IPS DF 4.7 (cell line): ENCODE results near the gene CSF2RB.

Source experiments
- DNase-seq: peaks from one replicate; pipeline ENCODE4 v3.0.0-alpha.2; 2013; ENCODE audit warnings: low spot score; ENCODE audit errors: extremely low read depth

The CSF2RB gene

DNA sequence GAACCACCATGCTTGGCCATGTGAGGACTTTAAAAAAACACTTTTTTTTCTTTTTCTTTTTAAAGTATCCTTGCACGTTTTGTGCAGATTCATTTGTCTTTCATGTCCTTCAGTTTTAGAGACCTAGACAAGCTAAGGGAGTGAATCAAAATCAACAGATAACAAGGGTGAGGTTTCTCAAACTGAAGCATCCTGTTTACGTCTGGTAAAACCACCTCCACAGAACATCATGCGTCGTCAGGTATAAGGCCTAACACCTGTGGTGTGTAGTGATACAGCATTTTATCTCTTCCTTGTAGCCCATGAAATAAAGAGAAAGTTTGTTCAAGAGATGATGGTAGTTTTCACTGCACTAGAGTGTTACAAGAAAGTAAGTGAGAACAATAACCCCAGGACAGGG is 26.3 kb upstream of the CSF2RB start:
- DNase-seq: no peak

DNA sequence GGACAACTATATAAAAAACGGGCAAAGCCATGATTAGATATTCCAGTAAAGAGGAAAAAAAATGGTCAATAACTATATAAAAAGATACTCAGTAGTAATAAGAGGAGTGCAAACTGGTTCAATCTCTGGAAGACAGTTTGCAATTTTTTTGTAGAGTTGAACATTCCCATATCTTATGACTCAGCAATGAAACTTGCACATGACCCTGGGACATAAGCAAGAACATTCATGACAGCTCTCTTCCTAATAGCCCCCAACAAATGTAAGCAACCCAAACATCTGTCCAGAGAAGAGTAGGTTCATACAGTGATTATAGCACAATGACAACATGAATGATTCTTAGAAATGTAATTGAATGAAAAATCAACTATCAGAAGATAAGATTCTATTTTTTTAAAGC is 21.8 kb upstream of the CSF2RB start:
- DNase-seq: no peak

- no peak for DNase-seq
These were observed 21.1 kb upstream of the CSF2RB start for GRCh38 chr22:36892292-36892691.

DNA sequence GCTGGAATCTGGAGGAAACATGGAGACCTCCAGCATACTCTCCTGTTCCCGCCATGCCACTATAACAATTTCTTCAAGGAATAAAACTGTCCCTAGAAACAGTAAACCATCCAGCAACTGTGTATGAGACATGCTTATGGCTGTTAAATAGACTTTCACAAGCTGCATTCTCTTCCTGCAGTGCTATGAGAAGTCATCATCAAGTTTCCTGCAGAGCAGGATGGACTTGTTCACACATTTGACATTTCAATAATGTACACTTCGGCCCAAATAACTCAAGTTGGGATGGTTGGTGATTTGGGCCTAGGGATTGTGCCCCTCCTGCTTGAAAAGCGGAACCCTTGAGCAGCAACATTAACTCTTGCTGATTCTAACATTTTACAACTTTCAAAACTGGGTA is 20.2 kb upstream of the CSF2RB start:
- no peak for DNase-seq

GRCh38 chr22:36894266-36894665 is 19.2 kb upstream of the CSF2RB start:
- no peak for DNase-seq

DNA sequence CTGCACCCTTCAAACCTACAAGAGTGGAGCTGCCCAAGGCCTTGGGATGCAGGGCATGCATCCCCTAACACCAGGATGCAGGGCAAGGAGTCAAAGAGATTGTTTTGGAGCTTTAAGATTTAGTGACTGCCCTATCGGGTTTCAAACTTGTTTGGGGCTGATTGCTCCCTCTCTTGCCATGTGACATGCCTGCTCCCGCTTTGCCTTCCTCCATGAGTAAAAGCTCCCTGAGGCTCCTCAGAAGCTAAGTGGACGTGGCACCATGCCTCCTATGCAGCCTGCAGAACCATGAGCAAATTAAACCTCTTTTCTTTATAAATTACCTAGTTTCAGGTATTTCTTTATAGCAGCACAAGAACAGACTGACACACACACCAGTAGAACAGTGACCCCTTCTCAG is 15.8 kb upstream of the CSF2RB start:
- DNase-seq: no peak

GRCh38 chr22:36898690-36899089 is 14.7 kb upstream of the CSF2RB start:
- no peak for DNase-seq

DNA sequence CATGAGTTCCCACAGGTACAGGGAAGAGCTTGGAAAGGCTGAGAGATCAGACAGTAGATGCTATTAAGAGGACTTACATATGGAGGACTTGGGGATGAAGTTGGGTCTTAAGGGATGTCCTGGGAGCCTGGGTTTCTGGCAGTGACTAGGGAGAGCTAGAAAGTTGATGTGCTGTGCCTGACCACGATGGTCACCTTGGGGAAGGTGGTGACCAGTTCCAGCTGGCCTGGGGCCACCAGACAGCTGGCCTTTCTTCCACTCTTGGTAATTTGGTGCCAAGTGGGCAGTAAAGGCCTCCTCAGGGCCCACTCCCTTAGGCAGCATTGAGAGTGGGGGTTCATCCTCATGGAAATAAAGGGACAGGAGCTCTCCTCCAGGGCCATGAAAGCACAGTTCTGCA is 13.9 kb upstream of the CSF2RB start:
- no peak for DNase-seq

- no peak for DNase-seq
These were observed 13.2 kb upstream of the CSF2RB start for GRCh38 chr22:36900225-36900624.

DNA sequence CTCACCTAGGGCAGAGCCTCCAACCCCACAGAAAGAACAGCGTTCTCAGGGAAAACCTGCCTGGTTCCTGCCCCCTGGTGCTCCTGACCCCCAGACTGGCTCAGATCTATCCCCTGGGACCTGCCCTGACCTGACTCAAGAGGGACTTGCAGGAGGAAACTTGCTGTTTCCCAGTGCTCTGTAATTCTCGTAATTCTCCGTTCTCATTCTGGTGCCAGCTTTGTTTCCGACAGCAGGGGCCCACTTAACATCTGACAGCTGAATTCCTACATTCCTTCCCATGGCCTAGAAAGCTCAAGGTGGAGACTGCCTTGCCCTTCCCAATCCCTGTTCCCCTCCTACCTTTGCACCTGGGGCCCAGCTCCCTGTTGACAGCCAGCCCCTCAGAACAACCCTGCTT is 12.5 kb upstream of the CSF2RB start:
- DNase-seq: peak; percentile 66

DNA sequence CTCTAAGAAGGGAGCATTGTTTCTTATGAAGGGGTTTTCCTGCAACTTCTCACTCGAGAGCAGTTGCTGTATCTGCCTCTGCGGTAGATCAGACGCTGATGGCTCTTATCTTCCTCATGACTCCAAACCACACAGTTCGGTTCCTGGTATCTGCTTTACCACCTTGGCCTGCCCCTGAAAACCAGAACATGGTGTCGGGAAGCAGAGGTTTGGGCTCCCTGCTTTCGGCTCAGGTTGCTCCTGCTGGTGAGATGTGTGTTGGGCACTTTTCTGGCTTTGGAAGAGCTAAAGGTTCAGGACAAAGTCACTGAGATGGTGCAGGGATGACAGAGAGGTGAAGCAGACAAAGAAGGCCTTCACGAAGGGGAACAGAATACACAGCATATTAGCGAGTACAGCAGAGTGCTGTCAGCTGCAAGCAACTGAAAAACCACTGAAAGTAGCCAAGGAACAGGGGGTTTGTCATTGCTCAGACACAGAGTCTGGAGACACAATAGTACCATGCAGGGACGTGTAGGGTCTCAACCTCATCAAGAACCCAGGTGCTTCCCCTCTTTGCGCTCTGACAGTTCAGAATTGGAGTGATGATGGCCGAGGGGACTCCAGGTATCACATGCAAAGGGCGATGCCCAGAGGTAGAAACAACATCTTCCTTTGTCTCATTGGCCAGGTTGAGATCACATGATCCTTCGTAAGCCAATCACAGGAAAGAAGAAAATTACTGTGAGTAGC is 11.9 kb upstream of the CSF2RB start:
- no peak for DNase-seq

- no peak for DNase-seq
These were observed 11.1 kb upstream of the CSF2RB start for GRCh38 chr22:36902143-36902926.

DNA sequence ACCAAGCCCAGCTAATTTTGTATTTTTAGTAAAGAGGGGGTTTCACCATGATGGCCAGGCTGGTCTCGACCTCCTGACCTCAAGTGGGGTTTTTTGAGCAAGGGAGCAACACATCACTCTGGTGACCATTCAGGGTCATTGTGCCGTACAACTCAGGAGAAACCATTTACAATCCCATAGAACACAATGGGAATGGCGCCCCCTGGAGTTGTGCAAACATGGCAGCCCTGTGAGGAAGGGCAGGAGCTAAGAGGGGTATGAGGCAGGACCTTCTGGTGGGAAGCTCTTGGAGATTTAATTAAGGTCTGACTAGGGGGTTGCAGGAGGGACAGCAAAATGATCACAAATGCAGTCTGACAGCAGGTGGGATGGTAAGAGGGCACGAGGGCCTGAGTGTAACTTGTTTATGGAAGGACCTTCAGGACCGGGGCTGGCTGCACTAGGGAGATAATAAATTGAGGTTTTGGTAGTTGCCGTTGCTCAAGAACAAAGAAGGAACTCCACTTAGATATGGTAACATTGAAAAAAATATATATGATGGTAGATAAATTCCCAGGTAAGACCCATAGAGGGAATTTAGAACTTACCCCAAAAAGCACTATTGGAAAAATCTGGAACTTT is 9.1 kb upstream of the CSF2RB start:
- no peak for DNase-seq

- DNase-seq: no peak
These were observed 5.9 kb upstream of the CSF2RB start for GRCh38 chr22:36907253-36908195.

- no peak for DNase-seq
These were observed 3.0 kb upstream of the CSF2RB start for GRCh38 chr22:36910461-36910860.

DNA sequence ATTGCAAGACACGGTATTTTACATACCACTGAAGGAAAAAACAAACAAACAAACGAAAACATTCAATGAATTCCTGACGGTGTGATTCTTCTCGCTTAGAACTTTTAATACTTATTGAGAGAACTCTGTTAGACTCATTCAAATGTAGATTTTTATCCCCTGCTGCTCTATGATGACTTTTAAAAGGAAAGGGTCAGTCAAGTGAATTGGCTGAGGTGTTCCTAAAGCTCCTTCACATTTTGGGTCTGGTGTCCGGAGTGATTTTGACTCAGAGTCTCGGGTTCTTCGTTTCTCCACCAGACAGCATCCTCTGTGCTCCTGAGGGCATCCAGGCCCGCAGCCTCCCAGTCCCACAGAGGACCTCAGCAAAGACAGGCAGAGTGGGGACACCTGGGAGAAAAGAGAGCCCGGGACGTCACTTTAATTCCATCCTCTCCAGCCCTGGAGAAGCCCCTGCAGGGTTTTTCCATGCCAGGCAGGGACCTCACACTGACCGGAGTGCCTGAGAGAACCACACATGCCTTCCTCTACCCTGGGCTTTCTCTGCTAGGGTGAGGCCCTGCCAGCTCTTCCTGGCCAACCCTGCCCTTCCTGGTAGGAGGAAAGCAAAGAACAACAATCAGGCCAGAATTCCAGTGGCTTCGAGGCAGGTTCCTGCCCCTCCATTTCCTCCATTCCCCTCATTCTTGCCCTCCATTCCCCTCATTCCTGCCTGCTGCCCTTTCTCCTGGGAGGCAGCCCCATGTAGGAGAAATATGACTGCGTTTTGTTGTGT is 1.4 kb upstream of the CSF2RB start:
- DNase-seq: no peak

DNA sequence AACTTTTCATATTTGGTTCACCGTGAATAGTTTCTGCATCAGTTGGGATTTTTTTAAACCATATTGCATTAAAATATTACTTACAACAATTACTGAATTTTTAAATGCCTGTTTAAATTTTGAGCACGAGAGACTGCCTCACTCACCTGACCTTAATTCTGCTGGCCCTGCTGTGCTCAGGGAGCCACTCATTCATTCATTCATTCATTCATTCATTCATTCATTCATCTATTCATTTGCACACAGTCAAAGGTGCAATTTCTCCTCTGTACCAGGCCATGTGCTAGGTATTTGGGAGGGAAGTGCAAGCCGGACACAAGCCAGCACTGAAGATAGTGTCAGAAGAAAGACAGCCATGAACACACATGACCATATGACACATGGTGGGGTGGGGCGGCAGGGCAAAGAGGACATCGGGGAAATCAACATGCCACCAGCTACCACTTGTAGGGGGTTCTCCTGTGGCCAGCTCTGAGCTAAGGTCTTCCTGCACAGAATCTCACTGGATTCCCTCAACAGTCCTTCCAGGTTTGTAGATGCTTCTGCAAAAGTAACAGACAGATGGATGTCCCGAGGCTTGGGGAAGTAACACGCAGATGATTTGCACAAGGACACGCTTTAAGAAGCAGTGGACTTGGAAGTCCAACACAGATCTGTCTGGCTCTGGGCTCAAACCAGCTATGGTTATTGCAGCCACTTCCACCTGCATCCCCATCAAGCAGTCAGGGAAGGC is 568 bp upstream of the CSF2RB start:
- DNase-seq: no peak

GRCh38 chr22:36914390-36914752 is 943 bp downstream of the CSF2RB start:
- DNase-seq: no peak

DNA sequence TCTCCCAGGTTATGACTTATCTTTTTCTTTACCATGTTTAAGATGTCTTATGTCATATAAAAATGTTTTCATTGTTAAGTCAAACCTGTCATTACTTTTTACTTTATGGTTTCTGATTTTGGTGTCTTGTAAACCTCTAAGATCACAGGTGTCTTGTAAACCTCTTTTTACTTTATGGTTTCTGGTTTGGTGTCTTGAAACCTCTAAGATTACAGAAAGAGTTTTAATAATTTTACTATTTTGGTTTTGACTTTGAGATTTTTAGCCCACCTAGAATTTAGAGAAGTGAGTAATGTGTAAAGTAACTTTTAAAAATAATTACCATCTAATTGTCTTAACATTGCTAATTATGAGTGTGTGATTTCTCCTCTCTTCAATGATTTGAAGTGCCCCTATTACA is 2.6 kb downstream of the CSF2RB start:
- DNase-seq: no peak
